Activated naive CD8-positive, alpha-beta T cell treated with anti-CD3 and anti-CD28 coated beads, Interleukin-2, amount 50 U/mL, for 24 hours (primary cell): ENCODE measurements around the gene GNAI2.
"Not testable (repeated sequence)": the region's sequence is repeated elsewhere in the genome, so short reads cannot be mapped to it uniquely, and the experiment has no call there.

Experiments used
- ATAC-seq: fragments of 150-1000 bp; cut with Tn5 transposase; one replicate; pipeline ENCODE4 v1.10.0; 2021
- DNase-seq: peaks from one replicate; pipeline ENCODE4 v3.0.0; 2021
- H3K27ac Mint-ChIP-seq: one replicate; pipeline ENCODE4 v1.8.0; 2021; ENCODE audit warnings: mild to moderate bottlenecking, mixed read lengths
- H3K27me3 Mint-ChIP-seq: one replicate; pipeline ENCODE4 v1.8.0; 2021; ENCODE audit warnings: mixed read lengths
- H3K36me3 Mint-ChIP-seq: one replicate; pipeline ENCODE4 v1.8.0; 2021; ENCODE audit warnings: low read depth, mixed read lengths
- H3K4me1 Mint-ChIP-seq: one replicate; pipeline ENCODE4 v1.8.0; 2021; ENCODE audit warnings: mixed read lengths
- H3K4me3 Mint-ChIP-seq: one replicate; pipeline ENCODE4 v1.8.0; 2021; ENCODE audit warnings: mild to moderate bottlenecking, moderate library complexity, mixed read lengths
- H3K9me3 Mint-ChIP-seq: one replicate; pipeline ENCODE4 v1.8.0; 2021; ENCODE audit warnings: mixed read lengths

Gene GNAI2

DNA sequence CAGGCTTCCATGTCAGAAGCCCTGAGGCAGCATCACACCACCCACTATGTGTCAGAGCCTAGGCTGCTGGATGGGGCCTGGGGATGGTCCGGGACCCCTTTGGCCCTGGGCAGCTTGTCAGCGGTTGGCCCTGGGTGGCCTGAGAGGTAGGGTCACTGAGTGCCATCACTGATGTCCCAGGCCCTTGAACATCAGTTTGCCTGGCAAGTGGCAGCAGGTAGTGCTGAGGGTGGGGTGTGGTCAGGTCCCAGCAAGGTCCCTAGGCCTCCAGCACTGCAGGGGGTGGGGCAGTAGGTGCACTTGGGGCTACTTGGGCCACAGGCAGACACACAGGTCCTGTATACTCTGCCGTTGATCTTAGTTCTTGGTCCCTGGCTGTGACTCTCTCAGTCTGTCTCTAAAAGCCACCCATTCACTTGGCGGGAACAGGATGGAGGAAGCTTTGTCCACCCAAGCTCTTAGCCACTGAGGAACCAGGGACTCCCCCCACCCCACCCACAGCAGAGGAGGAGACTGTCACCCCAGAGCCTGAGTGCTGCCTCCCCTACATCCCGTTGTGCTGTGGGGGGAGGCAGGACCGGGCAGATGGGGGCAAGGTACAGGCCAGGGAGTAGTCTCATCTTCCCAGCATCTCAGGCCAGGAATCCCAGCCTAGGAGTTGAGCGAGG lies 5.8 kb downstream of the GNAI2 start:
- H3K36me3 Mint-ChIP-seq: peaks cover 10% of the 10 kb centered on the region
- ATAC-seq: no peak
- H3K4me1 Mint-ChIP-seq: peaks cover 83% of the 10 kb centered on the region
- peak; percentile 27 for DNase-seq
- no peaks in the 10 kb centered on the region for H3K27me3 Mint-ChIP-seq
- H3K9me3 Mint-ChIP-seq: no peaks in the 10 kb centered on the region
- peak overlapping the region; percentile 61 for H3K4me3 Mint-ChIP-seq
- peak overlapping the region; percentile 95 for H3K27ac Mint-ChIP-seq

DNA sequence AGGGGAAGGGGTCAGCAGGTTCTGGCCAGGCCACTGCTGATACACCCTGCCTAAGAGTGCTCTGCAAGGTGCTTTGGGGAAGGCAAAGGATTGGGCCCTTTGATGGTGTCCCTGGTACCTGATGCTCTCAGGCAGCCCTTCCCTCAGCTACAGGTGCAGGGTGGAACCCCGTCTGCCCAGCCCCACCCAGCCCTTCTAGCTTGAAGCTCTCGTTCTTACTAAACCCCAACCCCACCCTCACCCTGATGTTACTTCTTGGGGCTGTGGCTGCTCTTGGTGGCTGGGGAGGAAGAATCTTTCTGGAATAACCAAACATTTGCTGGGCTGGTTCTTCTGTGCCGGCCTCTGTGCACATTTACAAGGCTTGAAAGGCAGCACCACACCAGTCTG lies 6.4 kb downstream of the GNAI2 start:
- DNase-seq (peak; percentile 24), ATAC-seq (no peak)
- peaks cover 87% of the 10 kb centered on the region for H3K4me1 Mint-ChIP-seq
- H3K27me3 Mint-ChIP-seq: no peaks in the 10 kb centered on the region
- peaks cover 10% of the 10 kb centered on the region for H3K36me3 Mint-ChIP-seq
- no peaks in the 10 kb centered on the region for H3K9me3 Mint-ChIP-seq
- peak overlapping the region; percentile 95 for H3K27ac Mint-ChIP-seq
- H3K4me3 Mint-ChIP-seq: peak overlapping the region; percentile 67

DNA sequence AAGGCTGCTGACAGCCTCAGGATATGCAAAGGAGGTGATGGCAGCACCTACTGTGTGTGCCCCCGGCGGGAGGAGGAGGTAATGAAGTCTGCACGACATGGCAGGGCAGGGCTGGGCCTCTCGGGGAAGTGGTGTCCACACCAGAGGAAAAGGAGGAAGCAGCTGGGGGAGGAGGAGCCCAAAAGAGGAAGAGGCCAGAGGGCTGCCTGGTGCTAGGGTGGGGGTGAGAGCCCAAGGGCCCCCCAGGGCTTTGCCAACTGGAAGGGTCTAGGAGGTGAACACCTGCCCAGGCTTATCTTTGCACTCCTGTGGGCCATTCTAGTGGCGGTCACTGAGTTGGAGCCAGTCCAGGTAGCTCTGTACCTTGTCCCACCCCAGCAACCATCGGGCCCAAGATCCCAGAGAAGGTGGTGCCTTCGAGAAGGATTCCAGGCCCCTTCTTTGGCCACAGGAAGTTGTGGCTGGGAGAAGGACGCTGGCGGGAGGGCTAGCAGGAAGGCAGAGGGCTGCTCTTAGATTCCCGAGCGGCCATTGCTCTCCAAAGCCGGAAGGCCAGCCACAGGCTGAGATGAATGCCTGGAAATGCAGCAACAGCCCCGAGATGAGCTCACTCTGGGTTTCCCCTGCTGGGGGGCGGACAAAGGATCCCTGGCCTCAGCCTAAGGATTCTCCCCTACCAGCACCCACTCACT lies 7.0 kb downstream of the GNAI2 start:
- Mint-ChIP-seq H3K36me3 (peaks cover 10% of the 10 kb centered on the region), H3K9me3 (no peaks in the 10 kb centered on the region), H3K4me1 (peaks cover 88% of the 10 kb centered on the region), H3K27me3 (no peaks in the 10 kb centered on the region), H3K4me3 (peak overlapping the region; percentile 67), H3K27ac (peak overlapping the region; percentile 95)
- peak; percentile 59 for DNase-seq
- no peak for ATAC-seq

DNA sequence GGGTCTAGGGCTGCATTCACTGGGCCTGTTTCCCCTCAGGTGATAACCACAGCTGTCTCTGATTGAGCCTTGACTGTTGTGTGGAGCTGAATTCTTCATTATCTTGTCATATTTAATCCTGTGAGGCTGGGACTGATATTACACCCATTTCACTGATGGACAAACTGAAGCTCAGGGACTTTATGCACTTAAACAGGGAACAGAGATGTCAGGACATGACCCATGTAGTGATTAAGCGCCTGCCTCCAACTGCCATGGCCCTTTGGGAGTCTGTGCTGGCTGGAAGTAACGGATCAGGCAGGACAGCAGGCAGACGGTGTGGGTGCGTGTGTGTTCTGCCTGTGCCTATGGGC lies 7.5 kb downstream of the GNAI2 start:
- ATAC-seq: no peak
- H3K4me1 Mint-ChIP-seq: peaks cover 87% of the 10 kb centered on the region
- H3K36me3 Mint-ChIP-seq: peaks cover 12% of the 10 kb centered on the region
- no peak for DNase-seq
- H3K9me3 Mint-ChIP-seq: no peaks in the 10 kb centered on the region
- H3K27ac Mint-ChIP-seq: peak overlapping the region; percentile 95
- H3K4me3 Mint-ChIP-seq: peak overlapping the region; percentile 17
- H3K27me3 Mint-ChIP-seq: no peaks in the 10 kb centered on the region

DNA sequence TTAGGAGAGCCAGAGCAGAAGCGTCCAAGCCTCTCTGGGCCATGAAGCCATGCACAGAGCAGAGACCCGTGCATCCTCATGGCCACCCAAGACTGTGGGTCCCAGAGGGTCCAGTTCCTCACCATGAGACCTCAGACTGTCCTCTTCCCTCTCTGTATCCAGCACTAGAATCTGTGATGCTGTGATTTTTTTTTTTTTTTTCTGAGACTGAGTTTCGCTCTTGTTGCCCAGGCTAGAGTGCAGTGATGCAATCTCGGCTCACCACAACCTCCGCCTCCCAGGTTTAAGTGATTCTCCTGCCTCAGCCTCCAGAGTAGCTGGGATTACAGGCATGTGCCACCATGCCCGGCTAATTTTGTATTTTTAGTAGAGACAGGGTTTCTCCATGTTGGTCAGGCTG lies 8.8 kb downstream of the GNAI2 start:
- DNase-seq, H3K9me3 Mint-ChIP-seq, H3K27me3 Mint-ChIP-seq, ATAC-seq: not testable (repeated sequence)
- Mint-ChIP-seq H3K4me1 (peaks cover 83% of the 10 kb centered on the region), H3K36me3 (peaks cover 13% of the 10 kb centered on the region), H3K27ac (peak overlapping the region; percentile 97), H3K4me3 (peak overlapping the region; percentile 50)

DNA sequence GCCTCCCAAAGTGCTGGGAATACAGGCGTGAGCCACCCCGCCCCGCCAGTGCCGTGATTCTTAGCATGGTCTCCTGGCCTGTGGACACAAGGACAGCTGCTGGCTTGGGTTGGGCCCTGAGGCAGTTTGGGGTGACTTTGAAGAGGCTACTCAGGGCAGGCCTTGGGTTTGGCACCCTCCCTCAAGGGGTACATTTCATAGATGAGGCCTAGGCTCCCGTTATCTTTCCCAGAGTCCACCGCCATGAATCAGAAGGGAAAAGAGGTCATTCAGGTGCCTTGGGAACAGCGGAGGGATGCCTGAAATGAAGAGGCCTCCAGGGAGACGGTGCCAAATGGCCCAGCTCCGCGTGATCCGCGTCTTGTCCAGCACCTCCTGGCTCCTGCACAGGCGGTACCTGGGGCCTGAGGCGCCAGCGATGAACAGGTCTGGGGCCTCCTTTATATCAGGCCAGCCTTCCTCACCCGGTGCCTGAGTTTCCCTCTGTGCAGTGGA lies 9.3 kb downstream of the GNAI2 start:
- Mint-ChIP-seq H3K36me3 (peaks cover 12% of the 10 kb centered on the region), H3K4me3 (peak overlapping the region; percentile 75), H3K4me1 (peaks cover 83% of the 10 kb centered on the region), H3K27me3 (no peaks in the 10 kb centered on the region), H3K9me3 (no peaks in the 10 kb centered on the region), H3K27ac (peak overlapping the region; percentile 97)
- no peak for DNase-seq
- ATAC-seq: no peak

DNA sequence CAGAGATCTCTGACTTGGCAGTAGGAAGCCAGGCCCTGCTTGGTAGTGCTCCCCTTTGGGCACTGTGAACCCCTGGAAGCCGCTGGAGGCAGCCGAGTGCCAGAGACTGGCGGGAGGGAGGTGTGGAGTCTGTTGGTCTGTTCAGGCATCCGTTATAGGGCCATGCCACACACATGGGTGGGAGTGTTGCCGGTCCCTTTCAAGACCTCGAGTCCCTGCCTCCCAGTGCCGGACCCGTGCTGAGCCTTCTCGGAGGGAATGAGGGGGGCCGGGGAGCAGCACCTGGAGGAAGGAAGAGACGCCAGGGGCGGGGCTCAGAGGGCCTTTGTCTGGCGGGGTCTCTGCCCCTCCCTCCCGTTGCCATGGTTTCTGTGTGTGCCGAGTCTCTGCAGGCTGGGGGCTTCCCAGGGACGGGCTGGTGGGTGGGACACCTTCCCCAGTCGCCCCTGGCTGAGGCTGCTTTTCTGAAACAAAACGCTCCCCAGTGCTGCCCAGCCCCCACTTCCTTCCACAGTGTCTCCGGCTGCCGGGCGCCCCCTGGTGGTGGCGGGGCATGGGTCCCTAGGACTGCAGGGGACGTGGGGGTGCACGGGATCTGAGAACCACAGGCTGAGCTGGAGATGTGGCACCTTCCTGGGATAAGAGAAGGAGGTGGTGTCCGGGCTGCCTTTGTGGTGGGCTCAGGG lies 10.0 kb downstream of the GNAI2 start:
- Mint-ChIP-seq H3K4me1 (peaks cover 86% of the 10 kb centered on the region), H3K36me3 (peaks cover 14% of the 10 kb centered on the region), H3K4me3 (peak overlapping the region; percentile 75), H3K9me3 (no peaks in the 10 kb centered on the region), H3K27me3 (no peaks in the 10 kb centered on the region), H3K27ac (peak overlapping the region; percentile 97)
- ATAC-seq (peak; percentile 79), DNase-seq (peak; percentile 98)

DNA sequence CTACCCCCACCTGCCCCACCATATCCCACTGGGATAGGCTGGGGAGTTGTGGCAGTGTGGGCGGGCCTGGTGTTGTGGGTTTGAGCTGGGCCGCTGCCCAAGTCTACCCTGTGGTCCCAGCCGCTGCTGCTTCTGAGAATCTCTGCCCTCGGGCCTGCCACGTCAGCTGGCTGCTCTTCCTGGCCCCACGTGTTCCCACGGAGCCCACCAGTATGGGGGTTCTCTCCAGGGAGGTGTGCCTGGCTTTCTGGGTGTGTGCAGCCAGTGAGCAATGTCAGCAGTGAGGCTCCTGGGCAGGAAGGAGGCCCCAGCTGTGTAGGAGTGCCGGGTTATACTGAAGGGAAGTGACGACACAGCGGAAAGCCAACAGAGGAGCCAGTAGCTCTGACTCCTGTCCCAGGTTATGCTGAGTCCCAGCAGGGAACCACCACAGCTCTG lies 10.5 kb downstream of the GNAI2 start:
- Mint-ChIP-seq H3K4me1 (peaks cover 86% of the 10 kb centered on the region), H3K4me3 (peak overlapping the region; percentile 75), H3K36me3 (peaks cover 19% of the 10 kb centered on the region), H3K9me3 (no peaks in the 10 kb centered on the region), H3K27me3 (no peaks in the 10 kb centered on the region), H3K27ac (peak overlapping the region; percentile 97)
- peak; percentile 84 for DNase-seq
- peak; percentile 90 for ATAC-seq

DNA sequence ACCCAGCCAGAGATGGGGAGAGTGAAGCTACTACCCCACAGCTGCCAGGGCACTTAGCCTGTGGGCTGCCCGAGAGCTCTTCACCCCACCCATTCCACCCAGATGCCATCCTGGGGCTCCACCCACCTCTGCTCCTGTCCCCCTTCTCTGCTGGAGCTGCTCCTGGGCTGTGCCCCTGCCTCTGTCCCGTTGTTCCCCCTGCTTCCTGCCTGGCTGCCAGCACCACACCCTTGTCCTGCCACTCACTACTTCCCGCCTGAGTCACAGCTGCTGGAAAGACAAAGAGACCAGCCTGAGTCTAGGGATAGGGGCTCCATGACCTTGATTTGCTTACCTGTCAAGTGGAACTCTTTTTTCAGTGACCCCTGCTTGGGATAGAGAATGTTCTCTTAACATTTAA lies 12.4 kb downstream of the GNAI2 start:
- Mint-ChIP-seq H3K4me3 (no peak overlapping the region), H3K27me3 (no peaks in the 10 kb centered on the region), H3K4me1 (peaks cover 72% of the 10 kb centered on the region), H3K27ac (peak overlapping the region; percentile 91), H3K9me3 (no peaks in the 10 kb centered on the region), H3K36me3 (peaks cover 19% of the 10 kb centered on the region)
- DNase-seq (no peak), ATAC-seq (no peak)

DNA sequence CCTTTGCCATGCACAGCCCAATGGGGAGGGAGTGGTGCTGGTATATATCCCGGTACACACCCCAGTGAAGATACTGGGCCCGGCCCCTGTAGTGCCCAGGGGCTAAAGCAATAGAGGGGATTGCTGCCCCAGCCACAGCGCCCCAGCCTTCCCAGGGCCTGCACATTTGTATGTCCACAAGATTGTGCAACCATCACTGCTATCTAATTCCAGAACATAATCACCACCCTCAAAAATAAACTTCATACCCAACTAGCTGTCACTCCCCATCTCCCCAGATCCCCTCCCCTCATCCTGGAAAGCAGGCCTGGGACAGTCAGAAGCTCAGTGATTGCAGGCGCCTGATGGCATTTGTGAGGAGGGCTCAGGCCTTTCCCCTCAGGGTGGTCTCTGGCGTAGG lies 13.5 kb downstream of the GNAI2 start:
- no peak for DNase-seq
- Mint-ChIP-seq H3K36me3 (peaks cover 13% of the 10 kb centered on the region), H3K9me3 (no peaks in the 10 kb centered on the region), H3K27me3 (no peaks in the 10 kb centered on the region), H3K4me3 (no peak overlapping the region), H3K27ac (peak overlapping the region; percentile 73), H3K4me1 (peaks cover 61% of the 10 kb centered on the region)
- ATAC-seq: no peak

DNA sequence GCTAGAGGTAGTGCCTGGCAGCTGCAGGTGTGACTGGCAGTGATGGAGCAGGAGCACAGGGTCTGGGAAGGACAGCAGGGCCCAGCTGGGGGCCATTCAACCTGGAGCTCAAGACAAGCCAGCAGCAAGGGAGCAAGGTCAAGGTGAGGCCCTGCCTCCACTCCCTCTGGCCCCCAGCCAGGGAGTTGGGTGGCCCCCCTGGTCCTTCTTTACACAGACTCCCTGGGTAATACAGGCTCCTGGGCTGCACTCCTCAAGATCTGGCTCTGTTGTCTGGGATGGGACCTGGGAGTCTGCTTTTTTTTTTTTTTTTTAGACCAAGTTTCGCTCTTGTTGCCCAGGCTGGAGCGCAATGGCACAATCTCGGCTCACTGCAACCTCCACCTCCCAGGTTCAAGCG lies 14.5 kb downstream of the GNAI2 start:
- H3K4me3 Mint-ChIP-seq: no peak overlapping the region
- peaks cover 13% of the 10 kb centered on the region for H3K36me3 Mint-ChIP-seq
- no peaks in the 10 kb centered on the region for H3K27me3 Mint-ChIP-seq
- H3K4me1 Mint-ChIP-seq: peaks cover 51% of the 10 kb centered on the region
- peak overlapping the region; percentile 80 for H3K27ac Mint-ChIP-seq
- H3K9me3 Mint-ChIP-seq: no peaks in the 10 kb centered on the region
- no peak for ATAC-seq
- DNase-seq: no peak

DNA sequence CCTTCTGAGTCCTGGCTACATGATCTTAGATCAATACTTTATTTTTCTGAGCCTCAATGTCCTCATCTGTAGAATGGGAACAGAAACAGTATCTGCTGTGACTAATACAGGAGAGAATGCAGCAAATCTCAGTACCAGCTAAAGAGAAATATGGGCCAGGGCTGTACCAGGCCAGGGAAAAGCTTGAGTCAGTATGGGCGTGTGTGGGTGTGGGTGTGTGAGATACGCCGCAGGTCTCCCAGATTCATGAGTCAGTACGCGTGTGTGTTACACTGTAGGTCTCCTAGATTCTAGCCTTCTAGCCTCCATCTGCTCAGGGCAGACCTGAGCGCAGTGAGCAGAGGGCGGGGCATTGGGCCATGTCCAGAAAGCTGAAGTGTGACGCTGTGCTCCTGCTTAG lies 15.2 kb downstream of the GNAI2 start:
- DNase-seq (peak; percentile 52), ATAC-seq (peak; percentile 23)
- Mint-ChIP-seq H3K27me3 (no peaks in the 10 kb centered on the region), H3K27ac (peak overlapping the region; percentile 80), H3K4me3 (no peak overlapping the region), H3K9me3 (no peaks in the 10 kb centered on the region), H3K4me1 (peaks cover 45% of the 10 kb centered on the region), H3K36me3 (peaks cover 13% of the 10 kb centered on the region)

DNA sequence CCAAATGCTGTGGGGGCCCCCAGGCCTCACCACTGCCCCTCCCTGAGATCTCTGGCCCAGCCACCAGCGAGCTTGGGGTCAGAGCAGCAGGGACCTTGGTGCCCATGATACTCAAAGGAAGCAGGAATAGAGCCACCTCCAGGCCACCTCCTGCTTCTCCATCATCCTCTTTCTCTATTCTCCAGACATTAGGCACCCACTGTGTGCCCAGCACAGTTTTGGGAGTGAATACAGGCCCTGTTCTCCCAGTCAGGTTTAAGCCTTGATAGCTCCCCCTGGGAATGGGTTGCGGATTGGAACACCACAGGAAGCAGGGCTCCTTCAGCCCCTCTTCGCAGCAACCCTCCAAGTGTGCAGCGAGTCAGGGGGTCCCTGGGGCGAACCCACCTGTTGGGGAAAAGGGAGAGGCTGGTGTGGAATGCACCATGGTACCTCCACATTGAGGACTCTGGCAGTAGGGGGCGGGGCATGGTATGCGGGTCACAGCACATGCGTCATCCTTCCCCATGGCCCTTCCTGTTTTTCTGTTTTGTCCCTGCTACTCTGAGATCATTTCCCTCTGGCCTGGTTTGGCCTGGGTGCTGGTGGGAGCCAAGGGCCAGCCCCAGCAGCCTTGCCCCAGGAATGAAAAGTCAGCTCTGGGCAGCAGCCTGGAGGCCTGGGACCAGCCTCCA lies 18.7 kb downstream of the GNAI2 start:
- ATAC-seq (no peak), DNase-seq (no peak)
- H3K36me3 Mint-ChIP-seq: peaks cover 21% of the 10 kb centered on the region
- peak overlapping the region; percentile 31 for H3K27ac Mint-ChIP-seq
- no peaks in the 10 kb centered on the region for H3K9me3 Mint-ChIP-seq
- H3K4me1 Mint-ChIP-seq: peaks cover 23% of the 10 kb centered on the region
- no peak overlapping the region for H3K4me3 Mint-ChIP-seq
- H3K27me3 Mint-ChIP-seq: no peaks in the 10 kb centered on the region

DNA sequence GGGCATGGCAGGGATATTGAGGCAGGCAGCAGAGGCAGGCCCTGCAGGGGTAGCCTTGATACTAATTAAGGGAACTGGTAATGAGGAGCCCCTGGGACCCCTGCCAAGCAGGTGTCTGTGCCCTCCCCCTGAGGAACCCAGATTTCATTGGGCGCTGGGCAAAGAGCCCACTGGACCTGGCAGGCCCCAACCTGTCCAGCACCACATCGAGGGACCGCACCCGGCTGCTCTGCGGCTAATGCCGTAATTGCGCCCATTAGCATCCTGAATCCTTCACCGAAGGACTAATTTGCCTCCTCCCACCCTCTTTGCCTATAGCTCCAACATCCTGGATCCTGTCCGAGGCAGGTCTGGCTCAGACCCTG lies 19.2 kb downstream of the GNAI2 start:
- H3K9me3 Mint-ChIP-seq: no peaks in the 10 kb centered on the region
- peaks cover 20% of the 10 kb centered on the region for H3K4me1 Mint-ChIP-seq
- H3K4me3 Mint-ChIP-seq: no peak overlapping the region
- DNase-seq (no peak), ATAC-seq (no peak)
- no peaks in the 10 kb centered on the region for H3K27me3 Mint-ChIP-seq
- peaks cover 20% of the 10 kb centered on the region for H3K36me3 Mint-ChIP-seq
- no peak overlapping the region for H3K27ac Mint-ChIP-seq
